ENCODE results near the gene CLINT1. TPM values are rescaled to one million over a fixed set of nuclear protein-coding genes. Genes with fewer than 3 reads are reported as not detected.
A peak's percentile ranks its signal among the peaks of the same experiment; 100 is the strongest.

CLINT1 gene
- total RNA-seq, 4 donors from 2014 or later, result 109 to 165 (median 152) TPM

GRCh38 chr5:157816682-157817386 lies 42.1 kb downstream of the CLINT1 start:
- Histone ChIP-seq H3K4me3 (no peak overlapping the region), H3K27me3 (no peaks in the 10 kb centered on the region), H3K9me3 (no peaks in the 10 kb centered on the region), H3K36me3 (peaks cover 0 to 48% (median 13%) of the 10 kb centered on the region in 3 donors), H3K27ac (no peak overlapping the region), H3K4me1 (peaks cover 7 to 46% (median 14%) of the 10 kb centered on the region in 3 donors)
- no peak for DNase-seq
- intact Hi-C loops (cut with DNase I), result no loop called here
- TF ChIP-seq CTCF (IDR thresholded peaks at IDR 0.05), result peak; percentile 15 to 67 (median 56)
- TF ChIP-seq POLR2A (IDR thresholded peaks at IDR 0.05), result no peak
- WGBS, 2 donors, result 21 to 26% methylated on average over 1 of the region's 1 CpG

DNA sequence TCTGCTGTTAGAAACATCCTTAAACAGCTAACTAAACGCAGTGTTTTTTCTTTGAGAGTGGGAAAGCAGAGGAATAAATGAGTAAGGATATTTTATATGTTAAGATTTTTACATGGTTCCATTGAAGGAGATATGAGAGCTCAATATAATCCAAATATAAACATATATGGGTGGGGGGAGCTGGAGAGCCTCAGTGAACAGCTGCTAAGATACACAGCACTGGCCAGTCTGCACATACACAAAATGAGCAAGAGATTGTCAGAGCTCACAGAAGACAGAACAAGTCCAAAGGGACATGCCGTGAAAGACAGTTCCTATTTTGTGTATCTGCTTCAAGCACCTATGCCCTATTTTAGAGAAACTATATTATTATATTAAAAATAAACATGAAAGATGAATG lies 46.9 kb downstream of the CLINT1 start:
- no peaks in the 10 kb centered on the region for H3K27me3 ChIP-seq
- WGBS, 2 donors, result 75 to 82% methylated on average over 2 of the region's 2 CpGs
- H3K27ac ChIP-seq, result no peak overlapping the region
- no peak for DNase-seq
- TF ChIP-seq CTCF (IDR thresholded peaks at IDR 0.05) (no peak), POLR2A (IDR thresholded peaks at IDR 0.05) (no peak)
- no peak overlapping the region for H3K4me3 ChIP-seq
- H3K9me3 ChIP-seq, result no peaks in the 10 kb centered on the region
- intact Hi-C loops (cut with DNase I), result no loop called here
- peaks cover 0 to 95% (median 13%) of the 10 kb centered on the region in 3 donors for H3K36me3 ChIP-seq
- peaks cover 0 to 14% (median 2%) of the 10 kb centered on the region in 3 donors for H3K4me1 ChIP-seq

DNA sequence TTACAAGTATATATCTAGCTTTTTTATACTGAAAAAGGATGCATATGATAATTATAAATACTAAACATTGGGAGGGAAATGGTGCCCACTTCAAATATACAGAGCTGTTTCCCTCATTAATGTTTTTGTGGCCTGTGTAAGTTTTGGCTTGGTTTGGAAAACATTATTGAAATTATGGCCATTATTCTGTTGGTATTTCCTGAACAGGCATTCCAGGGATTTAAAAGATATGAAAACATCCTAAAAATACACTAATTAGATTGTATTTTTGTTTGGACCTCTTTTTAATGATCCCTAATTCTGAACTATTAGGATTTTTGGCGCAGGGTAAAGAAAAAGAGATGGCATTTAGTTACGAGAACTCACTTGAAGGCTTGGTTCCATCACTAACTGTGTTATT lies 50.9 kb downstream of the CLINT1 start:
- Histone ChIP-seq H3K4me1 (peaks cover 0 to 4% (median 0%) of the 10 kb centered on the region in 3 donors), H3K27ac (no peak overlapping the region), H3K4me3 (no peak overlapping the region), H3K9me3 (no peaks in the 10 kb centered on the region), H3K27me3 (no peaks in the 10 kb centered on the region), H3K36me3 (peaks cover 0 to 99% (median 17%) of the 10 kb centered on the region in 3 donors)
- TF ChIP-seq POLR2A (IDR thresholded peaks at IDR 0.05) (no peak), CTCF (IDR thresholded peaks at IDR 0.05) (no peak)
- no peak for DNase-seq
- intact Hi-C loops (cut with DNase I), result no loop called here
- WGBS, 2 donors, result 72 to 93% methylated on average over 2 of the region's 2 CpGs

GRCh38 chr5:157802736-157803135 lies 56.2 kb downstream of the CLINT1 start:
- Histone ChIP-seq H3K27ac (no peak overlapping the region), H3K4me3 (no peak overlapping the region), H3K36me3 (peaks cover 0 to 98% (median 9%) of the 10 kb centered on the region in 3 donors), H3K9me3 (no peaks in the 10 kb centered on the region), H3K4me1 (no peaks in the 10 kb centered on the region), H3K27me3 (no peaks in the 10 kb centered on the region)
- TF ChIP-seq POLR2A (IDR thresholded peaks at IDR 0.05), result no peak
- no peak for TF ChIP-seq CTCF (IDR thresholded peaks at IDR 0.05)
- intact Hi-C loops (cut with DNase I), result no loop called here
- WGBS, 2 donors, result 97 to 99% methylated on average over 6 of the region's 6 CpGs
- no peak for DNase-seq

GRCh38 chr5:157800137-157800536 lies 58.8 kb downstream of the CLINT1 start:
- Histone ChIP-seq H3K9me3 (no peaks in the 10 kb centered on the region), H3K4me1 (no peaks in the 10 kb centered on the region), H3K4me3 (no peak overlapping the region), H3K27ac (no peak overlapping the region), H3K27me3 (no peaks in the 10 kb centered on the region), H3K36me3 (peaks cover 0 to 99% (median 15%) of the 10 kb centered on the region in 3 donors)
- WGBS, 2 donors, result 82 to 87% methylated on average over 1 of the region's 1 CpG
- intact Hi-C loops (cut with DNase I), result no loop called here
- TF ChIP-seq POLR2A (IDR thresholded peaks at IDR 0.05) (no peak), CTCF (IDR thresholded peaks at IDR 0.05) (no peak)
- DNase-seq, result no peak
